Middle frontal gyrus (tissue), 1 donor: Measurements from ENCODE around the gene UBAP2L.
"Not testable (repeated sequence)": the region's sequence is repeated elsewhere in the genome, so short reads cannot be mapped to it uniquely, and the experiment has no call there.

Source experiments
- DNase-seq: peaks from one replicate; pipeline ENCODE4 v3.0.0-alpha.2; 2015; ENCODE audit warnings: low spot score; ENCODE audit errors: extremely low spot score

UBAP2L gene

GRCh38 chr1:154241703-154242351 is 21.1 kb downstream of the UBAP2L start:
- no peak for DNase-seq

DNA sequence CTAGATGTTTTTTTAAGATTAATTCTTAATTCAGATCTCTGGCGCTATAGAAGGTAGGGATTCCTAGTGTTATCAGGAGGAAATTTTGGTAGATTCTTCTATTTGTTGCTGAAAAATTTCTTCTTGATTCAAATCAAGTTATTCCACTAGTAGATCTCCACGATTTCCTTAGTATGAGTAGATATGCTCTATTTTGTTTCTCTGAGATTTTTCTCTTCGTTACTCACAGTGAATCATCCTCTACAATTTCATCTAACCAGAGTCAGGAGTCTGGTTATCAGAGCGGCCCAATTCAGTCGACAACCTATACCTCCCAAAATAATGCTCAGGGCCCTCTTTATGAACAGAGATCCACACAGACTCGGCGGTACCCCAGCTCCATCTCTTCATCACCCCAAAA is 32.9 kb downstream of the UBAP2L start:
- DNase-seq = no peak

DNA sequence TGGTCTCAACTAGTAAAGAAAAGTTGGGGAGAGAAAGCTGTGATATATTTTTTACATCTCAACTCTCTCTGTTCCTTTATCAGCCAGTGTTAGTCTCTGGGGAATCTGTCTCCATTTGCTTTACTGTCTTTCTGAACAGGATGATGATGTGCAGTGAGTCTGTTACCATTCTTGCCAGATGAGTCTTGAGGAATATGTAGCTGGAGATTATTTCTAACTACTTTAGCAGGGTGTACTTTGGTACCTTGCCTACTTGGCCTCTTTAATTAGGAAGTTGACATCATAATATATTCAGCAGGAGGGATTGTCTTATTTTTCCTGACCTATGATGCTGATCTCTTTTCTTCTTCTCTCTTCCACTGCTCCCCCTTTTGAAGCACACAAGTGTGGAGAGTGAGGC is 35.9 kb downstream of the UBAP2L start:
- DNase-seq = no peak

DNA sequence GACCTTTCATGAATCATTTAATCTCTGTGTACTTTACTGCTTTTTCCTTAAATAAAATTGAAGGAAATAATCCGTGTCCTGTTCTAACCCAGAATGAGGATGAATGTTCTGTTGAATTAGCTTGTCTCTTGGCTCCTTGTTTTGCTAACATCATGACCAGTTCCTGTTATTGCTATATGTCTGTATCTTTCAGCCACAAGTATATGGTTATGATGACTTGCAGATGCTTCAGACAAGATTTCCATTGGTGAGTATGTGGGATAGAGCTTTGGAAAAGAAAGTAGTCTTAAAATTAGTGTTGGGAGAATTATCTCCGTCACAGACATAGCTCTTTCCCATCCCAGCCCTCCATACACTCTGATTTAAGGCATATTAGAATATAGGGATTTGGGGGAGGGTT is 38.0 kb downstream of the UBAP2L start:
- no peak for DNase-seq

- no peak for DNase-seq
Observed at GRCh38 chr1:154260127-154260526, 39.4 kb downstream of the UBAP2L start.

GRCh38 chr1:154263465-154264332 is 42.9 kb downstream of the UBAP2L start:
- DNase-seq = no peak

- no peak for DNase-seq
Observed at GRCh38 chr1:154264454-154264853, 43.7 kb downstream of the UBAP2L start.

DNA sequence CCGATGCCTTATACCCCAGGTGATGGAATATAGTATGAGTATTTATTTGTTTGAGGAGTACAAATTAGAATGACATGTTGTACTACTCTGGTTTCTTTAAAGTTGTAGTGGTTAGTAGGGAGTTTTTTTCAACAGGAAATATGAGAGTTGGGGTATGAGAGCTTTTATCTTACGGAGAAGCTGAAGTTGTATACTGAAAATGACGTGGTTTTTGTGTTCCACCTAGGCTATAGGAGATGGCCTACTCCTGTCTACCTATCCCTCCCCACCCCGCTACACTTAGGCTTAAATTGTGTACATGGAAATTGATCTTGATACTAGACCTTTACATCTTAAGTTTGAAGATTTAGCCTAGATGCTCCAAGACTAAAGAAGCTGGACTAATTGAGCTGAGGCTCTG is 44.8 kb downstream of the UBAP2L start:
- DNase-seq = no peak

GRCh38 chr1:154270833-154271232 is 50.1 kb downstream of the UBAP2L start:
- no peak for DNase-seq

- DNase-seq = peak; percentile 88
Observed at GRCh38 chr1:154272217-154272998, 51.7 kb downstream of the UBAP2L start, which contains the start of gene HAX1. TSS of gene HAX1 (plus strand) at chr1:154272629. CDS start at chr1:154272724, 95 bp downstream.

GRCh38 chr1:154272999-154273563 is 52.3 kb downstream of the UBAP2L start:
- no peak for DNase-seq

- DNase-seq = no peak
Observed at GRCh38 chr1:154276797-154277196, 56.0 kb downstream of the UBAP2L start.

DNA sequence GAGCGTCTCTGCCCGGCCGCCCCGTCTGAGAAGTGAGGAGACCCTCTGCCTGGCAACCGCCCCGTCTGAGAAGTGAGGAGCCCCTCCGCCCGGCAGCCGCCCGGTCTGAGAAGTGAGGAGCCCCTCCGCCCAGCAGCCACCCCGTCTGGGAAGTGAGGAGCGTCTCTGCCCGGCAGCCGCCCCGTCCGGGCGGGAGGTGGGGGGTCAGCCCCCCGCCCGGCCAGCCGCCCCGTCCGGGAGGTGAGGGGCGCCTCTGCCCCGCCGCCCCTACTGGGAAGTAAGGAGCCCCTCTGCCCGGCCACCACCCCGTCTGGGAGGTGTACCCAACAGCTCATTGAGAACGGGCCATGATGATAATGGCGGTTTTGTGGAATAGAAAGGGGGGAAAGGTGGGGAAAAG is 66.8 kb downstream of the UBAP2L start:
- not testable (repeated sequence) for DNase-seq

DNA sequence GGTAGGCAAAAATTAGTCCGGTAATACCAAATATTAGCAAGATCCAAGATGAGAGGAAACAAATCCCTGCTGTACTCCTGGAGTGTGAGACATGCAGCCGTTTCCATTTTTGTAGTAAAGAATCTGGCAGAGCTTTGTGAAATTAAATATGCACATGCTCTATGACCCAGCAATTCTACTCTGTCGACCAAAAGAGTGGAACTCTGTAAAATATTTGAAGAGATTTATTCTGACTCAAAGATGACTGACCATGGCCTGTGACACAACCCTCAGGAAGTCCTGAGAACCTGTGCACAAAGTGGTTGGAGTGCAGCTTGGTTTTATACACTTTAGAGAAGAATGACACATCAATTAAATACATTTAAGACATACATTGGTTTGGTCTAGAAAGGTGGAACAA is 67.9 kb downstream of the UBAP2L start:
- DNase-seq = no peak

DNA sequence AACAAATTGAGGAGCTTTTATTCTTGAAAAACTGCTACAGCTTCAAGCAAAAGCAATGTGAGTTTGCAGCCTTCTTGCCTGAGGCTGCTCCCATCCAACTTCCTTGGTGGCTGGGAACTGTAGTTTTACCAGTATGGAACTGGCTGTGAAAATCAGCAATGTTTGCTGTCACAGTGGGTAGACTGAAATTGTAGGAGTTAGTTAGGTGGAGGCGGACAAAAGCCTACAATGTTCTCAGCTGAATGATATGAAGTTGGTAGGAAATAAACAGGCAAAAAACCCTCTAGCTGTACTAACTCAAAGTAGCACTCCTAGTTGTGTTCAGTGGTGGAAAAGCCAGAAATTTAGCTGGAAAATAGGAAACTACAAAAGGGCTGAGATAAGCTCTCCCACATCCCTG is 70.2 kb downstream of the UBAP2L start:
- DNase-seq = no peak

DNA sequence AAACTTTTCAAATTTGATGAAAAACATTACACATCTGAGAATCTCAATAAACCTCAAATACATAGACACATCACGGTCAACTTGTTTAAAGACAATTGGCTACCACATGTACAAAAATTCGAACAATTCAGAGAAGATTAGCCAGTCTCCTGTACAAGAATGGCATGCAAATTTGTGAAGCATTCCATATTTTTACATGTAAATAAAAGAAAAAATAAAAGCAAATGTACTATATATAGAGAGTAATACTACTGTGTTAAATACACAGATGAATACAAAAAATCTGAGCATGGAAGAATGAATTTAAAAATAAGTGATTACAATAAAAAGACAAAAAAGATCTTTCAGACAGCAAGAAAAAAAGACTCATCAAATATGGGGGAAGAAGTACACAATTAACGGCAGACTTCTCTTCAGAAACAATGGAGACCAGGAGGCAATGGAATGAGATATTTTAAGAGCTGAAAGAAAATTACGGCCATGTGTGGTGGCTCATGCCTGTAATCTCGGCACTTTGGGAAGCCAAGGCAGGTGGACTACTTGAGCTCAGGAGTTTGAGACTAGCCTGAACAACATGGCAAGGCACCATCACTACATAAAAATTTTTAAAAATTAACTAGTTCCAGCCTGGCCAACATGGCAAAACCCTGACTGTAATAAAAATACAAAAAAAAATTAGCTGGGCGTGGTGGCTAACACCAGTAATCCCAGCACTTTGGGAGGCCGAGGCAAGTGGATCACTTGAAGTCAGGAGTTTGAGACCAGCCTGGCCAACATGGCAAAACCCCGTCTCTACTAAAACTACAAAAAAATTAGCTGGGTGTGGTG is 74.9 kb downstream of the UBAP2L start:
- DNase-seq = no peak

DNA sequence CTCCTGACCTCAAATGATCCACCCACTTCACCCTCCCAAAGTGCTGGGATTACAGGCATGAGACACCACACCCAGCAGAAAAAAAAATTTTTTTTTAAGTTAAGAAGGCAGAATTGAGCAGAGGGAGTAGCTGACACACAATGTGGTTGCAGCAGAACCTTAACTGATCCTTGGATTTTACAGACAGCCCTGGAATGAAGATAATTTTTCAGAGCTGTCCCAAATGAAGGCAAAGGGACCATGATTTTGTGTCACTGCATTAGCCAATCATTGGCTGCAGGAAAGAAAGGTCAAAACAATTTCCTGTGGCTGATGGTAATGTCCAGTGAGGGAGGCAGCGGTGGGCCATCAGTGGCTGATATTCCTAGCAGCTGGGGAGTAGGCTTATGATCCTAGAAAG is 80.8 kb downstream of the UBAP2L start:
- DNase-seq = no peak

DNA sequence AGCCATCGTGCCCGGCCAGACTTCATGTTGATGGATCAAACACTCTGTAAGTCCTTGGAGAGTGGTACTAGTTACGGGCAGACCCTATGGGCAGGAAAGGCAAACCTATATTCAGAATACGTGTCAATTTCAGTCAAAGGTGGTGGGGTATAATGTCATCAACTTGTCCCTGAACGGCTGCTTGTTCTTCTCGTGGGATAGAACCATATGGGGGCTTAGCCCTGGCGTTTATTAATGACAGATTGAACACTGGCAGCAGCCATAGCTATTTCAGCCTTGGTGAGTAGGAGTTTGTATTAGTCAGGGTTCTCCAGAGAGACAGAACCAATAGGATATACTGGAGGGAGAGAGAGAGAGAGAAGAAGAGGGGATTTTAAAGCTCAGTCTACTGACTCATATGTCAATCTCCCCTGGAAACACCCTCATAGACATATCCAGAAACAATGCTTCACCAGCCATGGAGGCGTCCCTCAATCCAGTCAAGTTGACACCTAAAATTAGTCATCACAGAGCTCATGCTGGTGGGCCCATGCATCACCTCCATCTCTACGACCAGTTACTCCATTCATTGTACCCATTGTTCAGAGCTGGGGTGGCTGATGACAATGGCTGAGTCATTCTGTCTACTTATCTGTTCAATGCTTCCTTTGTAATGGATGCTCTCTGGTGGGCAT is 84.0 kb downstream of the UBAP2L start:
- no peak for DNase-seq

DNA sequence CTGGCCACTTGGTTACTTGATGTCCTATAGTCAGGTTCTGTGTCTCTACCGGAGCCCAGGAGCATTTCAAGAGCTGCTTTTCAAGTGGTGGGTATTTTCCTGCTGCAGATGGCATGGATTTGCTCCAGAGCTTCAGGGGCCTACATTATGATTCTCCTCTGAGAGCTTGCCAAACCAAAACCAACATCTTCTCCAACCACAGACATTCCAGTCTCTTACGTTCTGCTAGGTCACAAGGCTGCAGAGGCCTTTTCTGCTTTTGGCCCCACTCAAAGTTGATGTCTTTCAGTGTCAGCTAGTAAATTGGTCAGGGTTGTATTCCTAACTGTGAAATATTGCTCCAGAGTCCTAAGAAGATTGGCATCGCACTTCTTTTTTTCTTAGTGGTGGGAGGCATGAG is 85.4 kb downstream of the UBAP2L start:
- no peak for DNase-seq

DNA sequence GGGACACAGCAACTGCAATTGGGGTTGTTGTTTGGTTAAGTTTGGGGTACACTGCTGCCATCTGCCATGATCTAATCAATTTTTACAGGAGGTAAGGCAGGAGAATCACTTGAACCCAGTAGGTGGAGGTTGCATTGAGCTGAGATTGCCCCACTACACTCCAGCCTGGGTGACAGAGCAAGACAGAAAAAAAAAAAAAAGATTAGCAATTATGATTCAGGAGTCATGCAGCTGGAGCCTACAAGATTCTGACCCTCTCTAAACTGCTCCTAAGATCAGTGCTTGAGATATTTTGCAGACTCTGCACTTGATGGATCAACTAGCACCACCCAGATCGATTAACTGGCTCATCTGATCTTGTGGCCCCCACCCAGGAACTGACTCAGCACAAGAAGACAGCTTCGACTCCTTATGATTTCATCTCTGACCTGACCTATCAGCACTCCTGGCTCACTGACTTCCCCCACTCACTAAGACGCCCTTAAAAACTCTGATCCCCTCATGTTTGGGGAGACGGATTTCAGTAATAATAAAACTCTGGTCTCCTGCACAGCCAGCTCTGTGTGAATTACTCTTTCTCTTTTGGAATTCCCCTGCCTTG is 87.0 kb downstream of the UBAP2L start:
- not testable (repeated sequence) for DNase-seq
